ENCODE data around the gene RIMBP2.

Gene RIMBP2

DNA sequence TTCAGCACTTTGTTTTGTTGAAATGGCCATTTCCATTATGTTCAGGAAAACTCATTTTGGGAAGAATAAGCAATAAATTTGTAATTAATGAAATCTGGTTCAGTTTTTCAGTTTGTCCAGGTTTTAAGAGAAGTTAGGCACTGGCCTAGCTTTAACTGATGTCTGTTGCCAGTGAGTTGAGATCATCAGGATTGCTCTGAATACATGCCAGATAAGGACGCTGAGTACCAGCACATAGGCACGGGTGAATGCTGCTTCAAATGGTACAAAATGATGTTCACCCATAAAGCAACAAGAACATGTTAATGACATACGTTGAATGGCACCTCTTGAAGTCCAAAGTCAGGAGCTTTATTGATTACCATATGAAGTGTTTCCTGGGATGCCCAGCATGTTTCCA is 331.9 kb downstream of the RIMBP2 start:
- no peak for DNase-seq

DNA sequence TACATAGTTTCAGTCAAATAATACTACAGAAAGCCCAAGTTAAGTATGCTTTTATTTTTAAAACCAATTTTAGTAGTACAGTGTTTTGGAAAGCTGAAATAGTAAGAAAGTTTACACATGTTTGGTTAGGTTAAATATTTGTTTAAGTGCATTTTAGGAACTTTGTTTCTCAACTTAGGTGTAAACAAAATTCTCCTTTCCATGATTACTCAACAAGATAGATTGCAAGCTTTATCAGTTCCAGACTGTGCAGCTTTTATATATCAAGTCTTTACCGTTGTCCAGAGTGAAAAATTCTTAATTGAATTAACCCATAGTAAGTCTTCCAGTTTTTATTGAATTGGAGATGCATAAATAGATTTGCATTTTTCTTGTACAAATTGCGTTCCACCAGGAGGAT is 333.3 kb downstream of the RIMBP2 start:
- no peak for DNase-seq

DNA sequence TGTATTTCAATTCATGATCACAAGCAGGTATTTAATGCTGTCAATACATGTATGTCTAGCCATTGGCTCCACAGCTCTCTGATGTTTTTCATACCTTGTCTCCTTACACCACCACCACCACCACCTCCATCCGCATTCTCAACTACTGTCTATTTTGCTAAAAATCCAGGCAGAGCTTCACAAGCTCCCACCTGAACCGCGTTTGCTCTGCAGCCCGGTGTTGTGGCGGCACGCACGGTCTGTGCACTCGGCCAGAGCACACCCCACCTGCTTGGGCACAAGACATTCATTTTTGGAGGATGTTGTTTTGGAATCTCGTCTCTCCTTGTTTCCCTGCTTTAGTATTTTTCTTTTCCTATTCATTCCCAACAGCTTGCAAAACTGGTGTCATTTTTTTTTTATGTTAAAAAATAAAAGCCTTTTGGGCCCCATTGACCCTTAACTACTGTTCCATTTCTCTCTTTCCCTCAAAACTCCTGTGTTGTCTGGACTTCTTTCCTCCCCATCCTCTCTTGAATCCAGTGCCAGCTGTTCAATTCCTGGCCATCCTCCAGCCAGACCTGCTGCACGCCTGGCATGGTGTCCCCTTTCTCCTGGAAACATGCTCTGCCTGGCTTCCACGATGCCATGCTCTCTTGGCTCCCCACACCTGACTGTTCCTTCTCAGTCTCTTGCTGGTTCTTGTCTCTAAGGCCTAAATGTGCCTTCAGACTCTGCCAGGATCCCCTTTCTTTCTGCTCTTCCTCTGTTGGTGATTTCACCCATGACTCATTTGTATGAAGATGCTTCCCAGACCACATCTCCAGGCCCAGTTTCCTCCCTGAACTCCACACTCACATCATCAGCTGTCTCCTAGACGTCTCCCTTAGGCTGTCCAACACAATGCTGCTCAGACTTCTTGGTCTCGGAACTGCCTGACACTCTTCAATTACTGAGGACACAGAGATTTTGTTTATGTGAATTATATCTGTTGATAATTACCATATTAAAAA is 340.5 kb downstream of the RIMBP2 start:
- DNase-seq = no peak

DNA sequence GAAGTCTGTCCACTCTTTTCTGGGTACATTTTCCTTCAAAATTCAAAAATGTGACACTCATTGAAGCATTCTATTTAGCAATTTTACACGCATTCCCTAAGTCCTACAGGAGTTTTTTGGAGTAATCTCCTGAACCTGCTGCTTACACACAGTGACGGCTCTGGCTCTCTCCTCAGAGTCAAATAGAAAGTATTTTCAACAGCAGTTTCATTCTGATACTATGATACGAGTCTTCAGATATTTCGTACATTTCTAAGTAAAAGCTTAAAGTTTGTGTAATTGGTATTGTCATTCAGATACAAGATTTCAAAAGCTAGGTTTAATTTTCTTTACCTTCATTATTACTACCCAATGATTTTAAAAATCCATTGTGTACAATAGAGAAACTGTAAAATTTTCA is 342.0 kb downstream of the RIMBP2 start:
- no peak for DNase-seq

DNA sequence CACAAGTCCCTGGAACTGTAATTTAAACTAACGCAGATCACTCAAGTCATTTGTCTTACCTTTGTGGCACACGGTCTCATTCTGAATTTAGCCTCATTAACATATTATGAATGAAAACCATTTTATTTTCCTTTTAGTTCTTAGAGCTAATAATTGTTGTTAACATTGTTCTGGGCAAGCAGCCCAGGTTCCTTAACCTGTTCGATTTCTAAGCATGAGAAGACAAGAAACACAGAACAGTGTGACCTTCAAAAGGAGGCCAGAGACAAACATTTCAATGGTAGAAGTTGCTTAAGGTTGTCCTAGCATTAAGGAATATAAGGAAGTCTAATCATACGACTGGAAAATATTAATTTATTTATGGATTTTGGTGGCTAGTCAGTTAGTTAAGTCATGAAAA is 343.2 kb downstream of the RIMBP2 start:
- DNase-seq = no peak

DNA sequence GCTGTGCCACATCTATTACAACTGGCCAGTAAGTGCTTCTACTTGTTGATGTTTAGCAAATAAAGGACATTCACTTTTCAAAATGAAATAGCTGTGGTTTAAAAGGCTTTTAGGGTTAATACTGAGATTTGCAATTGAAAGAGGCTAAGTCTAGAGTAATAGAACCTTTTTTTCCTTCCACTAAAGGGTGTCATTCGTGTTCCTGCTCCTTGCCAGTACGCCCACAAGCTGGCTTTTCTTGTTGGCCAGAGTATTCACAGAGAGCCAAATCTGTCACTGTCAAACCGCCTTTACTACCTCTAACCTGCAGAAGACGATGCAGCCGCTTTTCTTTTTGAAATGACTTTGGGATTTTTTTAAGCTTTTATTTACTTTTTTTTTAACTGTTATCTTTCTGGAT is 344.8 kb downstream of the RIMBP2 start:
- DNase-seq = no peak

DNA sequence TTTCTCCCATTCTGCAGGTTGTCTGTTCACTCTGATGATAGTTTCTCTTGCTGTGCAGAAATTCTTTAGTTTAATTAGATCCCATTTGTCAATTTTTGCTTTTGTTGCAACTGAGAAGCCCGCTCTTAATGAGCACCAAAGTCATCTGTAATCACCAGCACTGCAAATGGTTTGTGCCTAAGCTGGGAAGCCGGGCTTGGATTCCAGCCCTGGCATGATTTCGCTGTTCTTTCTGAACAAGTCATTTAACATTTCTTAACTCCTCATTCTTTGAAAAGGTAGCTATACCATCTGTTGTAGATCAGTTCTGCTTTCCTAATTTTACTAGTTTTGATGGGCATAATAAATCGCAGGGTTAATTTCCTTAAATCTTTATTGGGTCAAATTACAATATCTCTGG is 346.3 kb downstream of the RIMBP2 start:
- no peak for DNase-seq

DNA sequence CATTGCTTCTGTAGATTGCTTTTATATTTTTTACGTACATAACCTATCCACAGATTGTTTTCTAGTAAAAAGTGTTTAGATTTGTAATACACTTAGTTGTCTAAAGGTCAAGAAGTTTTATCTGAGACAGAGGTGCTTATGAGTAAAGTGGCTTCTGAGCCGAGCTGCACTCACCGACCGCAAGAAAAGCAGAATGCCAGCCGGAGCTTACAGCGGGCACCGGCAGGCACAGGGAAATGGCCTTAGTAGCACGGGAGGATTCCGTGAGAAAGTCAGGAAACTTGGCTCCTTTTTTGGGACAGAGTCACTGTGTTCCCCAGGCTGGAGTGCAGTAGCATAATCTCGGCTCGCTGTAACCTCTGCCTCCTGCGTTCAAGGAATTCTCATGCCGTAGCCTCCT is 348.6 kb downstream of the RIMBP2 start:
- no peak for DNase-seq

DNA sequence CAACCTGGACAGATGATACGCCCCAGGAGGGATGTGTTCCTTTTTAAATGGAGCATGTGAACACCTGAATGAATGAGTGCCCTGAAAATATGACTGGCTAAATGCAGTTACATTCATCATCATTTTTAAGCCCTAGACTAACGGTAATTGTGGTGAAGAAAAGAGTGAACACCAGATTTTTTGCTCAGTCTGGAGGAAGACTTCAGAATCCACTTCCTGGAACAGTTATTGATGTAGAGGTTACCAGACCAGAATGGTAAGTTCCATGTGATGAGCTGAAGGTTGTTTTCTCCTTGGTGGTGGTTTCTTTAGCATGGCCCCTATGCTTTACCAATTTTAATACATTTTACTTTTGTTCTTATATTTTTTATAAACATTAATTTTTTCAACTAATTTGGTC is 349.1 kb downstream of the RIMBP2 start:
- DNase-seq = no peak

DNA sequence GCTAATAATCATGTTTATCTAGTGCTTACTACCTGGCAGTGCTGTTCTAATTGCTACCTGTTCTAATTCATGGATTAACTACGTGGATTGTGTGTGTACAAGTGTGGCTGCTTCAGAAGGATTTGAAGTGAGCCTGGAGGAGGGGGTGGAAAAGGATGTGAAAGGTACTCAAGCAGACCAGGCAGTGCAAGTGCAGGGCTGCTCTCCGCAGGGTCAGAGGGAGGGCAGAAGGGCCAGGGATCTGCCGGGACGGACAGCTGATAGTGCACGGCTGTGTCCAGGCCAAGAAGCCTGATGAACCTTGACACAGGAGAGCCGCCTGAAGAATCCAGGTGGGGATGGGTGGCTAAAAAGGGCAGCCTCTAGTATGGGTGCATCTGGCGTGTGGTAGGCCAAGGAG is 349.9 kb downstream of the RIMBP2 start:
- no peak for DNase-seq

DNA sequence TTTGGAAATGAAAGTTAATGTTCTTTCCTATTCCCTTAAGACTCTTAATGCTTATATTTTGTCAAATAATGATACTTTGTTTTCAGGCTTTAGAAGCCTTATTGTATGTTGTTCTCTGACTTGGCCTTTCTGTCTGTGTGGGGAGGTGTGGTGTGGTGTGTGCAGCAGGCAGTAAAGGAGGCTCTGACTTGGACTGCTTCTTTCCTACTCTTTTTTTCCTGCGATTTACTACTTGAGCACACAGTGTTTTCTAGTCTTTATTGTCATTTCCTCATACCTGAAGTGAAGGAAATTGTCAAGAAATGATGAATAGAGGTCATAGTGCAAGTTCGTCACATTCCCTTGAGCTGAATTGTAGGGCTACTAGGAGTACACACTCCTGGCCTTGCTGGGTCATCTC is 351.5 kb downstream of the RIMBP2 start:
- DNase-seq = no peak

DNA sequence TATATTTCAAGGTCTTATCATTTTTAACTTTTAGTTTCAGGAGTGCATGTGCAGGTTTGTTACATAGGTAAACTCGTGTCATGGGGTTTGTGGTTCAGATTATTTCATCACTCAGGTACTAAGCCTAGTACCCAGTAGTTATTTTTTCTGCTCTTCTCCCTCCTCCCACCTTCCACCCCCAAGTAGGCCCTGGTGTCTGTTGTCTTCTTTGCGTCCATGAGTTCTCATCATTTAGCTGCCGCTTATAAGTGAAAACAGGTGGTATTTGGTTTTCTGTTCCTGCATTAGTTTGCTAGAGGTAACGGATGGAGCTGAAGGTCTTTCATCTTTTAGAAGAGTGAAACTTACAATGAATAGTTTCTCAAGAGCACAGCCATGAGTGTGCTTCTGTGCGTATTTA is 354.0 kb downstream of the RIMBP2 start:
- no peak for DNase-seq

DNA sequence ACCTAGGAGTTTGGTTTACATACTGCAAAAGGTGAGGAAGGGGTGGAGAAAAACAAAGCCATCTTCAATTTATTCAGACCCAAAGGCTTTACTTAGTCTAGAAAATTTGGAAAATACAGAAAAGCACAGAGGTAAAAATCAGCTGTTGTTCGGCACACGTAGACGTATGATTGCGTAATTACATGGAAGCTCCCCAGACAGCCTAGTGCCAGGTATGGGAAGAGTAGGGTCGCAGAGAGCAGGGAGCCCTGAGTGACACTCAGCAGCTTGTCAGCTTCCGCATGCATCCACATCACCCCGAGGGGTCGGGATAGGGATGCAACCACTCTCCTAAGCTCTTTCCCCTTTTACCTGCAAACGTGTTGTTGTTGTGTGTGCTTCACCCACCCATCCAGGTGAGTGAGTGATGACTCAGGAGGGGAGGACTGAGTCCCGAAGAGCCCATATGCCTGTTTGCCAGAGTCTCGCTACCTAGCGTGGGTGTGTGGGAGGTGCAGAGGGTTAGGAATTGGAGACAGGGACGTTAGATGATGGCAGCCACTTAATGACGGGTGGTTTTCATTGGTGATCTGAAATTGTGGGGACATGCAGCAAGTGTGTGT is 358.3 kb downstream of the RIMBP2 start:
- no peak for DNase-seq

DNA sequence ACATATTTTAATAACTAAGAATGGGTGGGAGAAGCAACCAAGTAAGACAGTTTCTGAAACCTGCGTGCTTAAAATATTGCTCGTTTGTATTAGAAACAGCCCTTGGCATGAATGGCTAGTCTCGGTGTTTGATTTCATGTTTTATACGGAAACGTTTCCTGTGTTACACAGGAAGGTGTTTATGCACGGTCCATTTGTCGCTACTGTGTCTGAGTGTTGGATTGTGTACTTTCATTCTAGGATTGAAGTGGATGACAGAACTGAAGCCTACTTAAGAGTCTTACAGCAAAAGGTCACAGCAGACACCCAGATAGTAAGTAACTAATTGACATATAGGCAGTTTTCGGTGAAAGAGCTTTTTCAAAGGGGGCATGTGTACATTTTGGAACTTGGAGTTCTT is 358.9 kb downstream of the RIMBP2 start:
- DNase-seq = no peak

DNA sequence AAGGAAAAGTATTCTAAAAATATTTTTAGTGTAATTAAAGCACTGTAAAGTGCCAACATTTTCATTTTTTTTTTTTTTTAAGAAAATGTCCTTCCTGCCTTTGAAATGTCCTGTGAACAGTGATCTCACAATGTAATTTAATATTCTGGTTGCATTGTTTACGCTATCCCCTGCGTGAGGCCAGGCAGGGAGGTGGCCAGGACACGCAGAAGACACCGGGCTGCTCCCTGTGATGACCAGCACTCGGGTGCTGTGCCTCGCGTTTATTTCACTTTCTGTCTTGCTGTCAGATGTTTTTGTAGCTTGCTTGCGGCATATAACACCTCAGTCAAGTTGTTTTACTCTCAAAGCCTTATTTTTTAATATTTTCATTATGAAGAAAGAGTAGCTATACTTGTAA is 359.9 kb downstream of the RIMBP2 start:
- DNase-seq = no peak

DNA sequence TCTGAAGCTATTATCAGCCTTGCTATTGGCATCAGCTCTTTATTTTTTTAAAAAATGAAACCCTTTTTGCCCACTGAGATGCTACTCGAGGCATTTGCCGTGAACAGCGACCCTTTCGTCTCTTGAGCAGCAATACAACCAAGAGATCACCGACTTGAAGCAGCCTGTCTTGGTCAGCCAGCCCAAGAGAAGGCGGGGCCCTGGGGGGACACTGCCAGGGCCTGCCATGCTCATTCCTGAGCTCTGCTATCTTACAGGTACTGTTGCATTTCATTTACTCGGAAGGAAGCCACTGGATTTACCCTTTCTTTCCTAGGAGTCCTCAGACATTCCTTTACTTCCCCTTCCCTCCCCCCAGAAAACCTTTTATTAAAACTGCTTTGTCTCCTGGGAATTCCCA is 361.7 kb downstream of the RIMBP2 start:
- DNase-seq = no peak

DNA sequence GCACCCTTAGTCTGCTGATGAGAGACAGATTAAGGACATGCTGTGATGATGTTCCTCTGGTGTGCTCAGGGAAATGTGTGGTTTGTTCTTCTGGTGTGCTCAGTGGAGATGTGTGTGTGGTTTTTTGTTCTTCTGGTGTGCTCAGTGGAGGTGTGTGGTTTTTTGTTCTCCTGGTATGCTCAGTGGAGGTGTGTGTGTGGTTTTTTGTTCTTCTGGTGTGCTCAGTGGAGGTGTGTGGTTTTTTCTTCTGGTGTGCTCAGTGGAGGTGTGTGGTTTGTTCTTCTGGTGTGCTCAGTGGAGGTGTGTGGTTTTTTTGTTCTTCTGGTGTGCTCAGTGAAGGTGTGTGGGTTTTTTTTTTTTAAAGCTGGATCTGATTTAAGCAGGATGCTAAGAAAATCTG is 363.0 kb downstream of the RIMBP2 start:
- DNase-seq = no peak

DNA sequence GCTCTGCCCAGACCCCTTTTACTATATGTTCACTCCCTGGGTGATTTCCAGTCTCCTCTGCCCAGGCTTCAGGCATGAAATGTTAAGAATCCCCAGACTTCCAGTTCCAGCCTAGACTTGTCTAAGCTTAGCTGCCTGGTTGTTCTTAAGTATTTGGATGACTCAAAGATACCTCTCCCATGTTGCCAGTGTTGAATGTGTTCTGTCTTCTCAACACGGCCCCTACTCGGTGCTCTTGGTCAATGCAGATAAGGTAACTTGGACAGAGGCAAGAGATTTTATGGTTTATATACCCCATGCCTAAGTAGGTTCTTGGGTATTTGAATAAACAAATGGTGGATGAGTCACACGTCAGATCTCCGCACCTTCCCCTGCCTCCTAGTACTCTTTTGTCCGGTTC is 364.8 kb downstream of the RIMBP2 start:
- DNase-seq = no peak

DNA sequence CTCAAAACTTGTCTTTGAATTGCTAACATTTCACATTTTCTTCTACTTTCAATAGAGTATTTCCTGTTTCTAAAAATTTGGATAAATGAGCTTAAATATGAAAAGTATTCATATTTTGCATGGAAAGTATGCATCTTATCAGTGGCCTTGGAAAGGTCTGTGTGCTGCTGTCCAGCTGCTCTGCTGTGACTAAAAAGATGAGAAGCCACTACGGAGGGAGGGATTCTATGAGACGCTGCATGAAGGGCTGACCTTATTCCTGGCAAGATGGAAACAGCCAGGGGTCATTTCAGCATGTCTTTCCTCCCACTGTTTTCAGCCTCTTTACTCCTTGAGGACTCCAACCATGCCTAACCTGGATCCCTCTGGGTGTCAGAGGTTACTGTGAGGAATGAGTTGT is 365.4 kb downstream of the RIMBP2 start:
- DNase-seq = no peak

DNA sequence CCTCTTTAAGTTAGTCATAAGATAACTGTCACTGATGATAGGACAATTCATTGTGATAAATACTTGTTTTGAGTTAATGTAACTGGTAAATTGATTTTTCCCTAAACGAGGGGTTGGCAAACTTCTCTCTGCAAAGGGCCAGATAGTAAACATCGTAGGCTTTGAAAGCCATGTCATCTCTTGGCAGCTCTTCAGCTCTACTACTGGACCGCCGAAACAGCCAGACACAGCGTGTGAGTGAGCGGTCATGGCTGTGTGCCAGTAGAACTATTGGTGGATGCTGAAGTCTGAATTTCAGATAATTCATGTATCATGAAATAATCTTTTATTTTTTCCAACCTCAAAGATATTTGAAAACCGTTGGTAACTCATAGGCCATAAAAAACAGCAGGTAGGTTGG is 368.5 kb downstream of the RIMBP2 start:
- DNase-seq = peak in 1 of 58 donors; percentile 29

Measured in anterior cingulate cortex (tissue), 58 donors.